Kidney epithelial cell (primary cell): ENCODE data around the gene MT1F. TPM values are rescaled to one million over a fixed set of nuclear protein-coding genes. Genes with fewer than 3 reads are reported as not detected.

Source experiments
- DNase-seq: peaks from one replicate; pipeline ENCODE4 v3.0.0-alpha.2; 2010; ENCODE audit warnings: low read depth
- H3K27me3 ChIP-seq: 2 replicates; pipeline ENCODE4 v1.6.0; 2011; ENCODE audit warnings: low read length; ENCODE audit not compliant: control insufficient read depth, insufficient read depth
- H3K36me3 ChIP-seq: 2 replicates; pipeline ENCODE4 v1.5.1; 2011; ENCODE audit warnings: low read length; ENCODE audit not compliant: control insufficient read depth, insufficient read depth
- H3K4me3 ChIP-seq: 2 replicates; pipeline ENCODE4 v1.5.1; 2011; ENCODE audit warnings: low read depth, mild to moderate bottlenecking, control low read depth, low read length
- CTCF ChIP-seq: IDR thresholded peaks from 2 replicates; pipeline ENCODE4 v1.5.1; 2011; ENCODE audit warnings: mild to moderate bottlenecking, moderate library complexity, low read length, control low read depth, inconsistent platforms; ENCODE audit not compliant: insufficient read depth, poor library complexity, severe bottlenecking
- total RNA-seq: library from RNA; depleted of rRNA; stranded (reverse); fragments of >200 nt; gene quantifications from 2 replicates; pipeline ENCODE4 v1.2.3, GENCODE V29; 2015

MT1F gene
- total RNA-seq, 1 donor from 2014 or later, result 9.4 TPM

- Histone ChIP-seq H3K27me3 (peaks cover 49% of the 10 kb centered on the region), H3K4me3 (no peak overlapping the region), H3K36me3 (no peaks in the 10 kb centered on the region)
- TF ChIP-seq CTCF, result no peak
- no peak for DNase-seq
These were observed 24.2 kb upstream of the MT1F start for GRCh38 chr16:56633535-56633934.

GRCh38 chr16:56634715-56635440 lies 22.9 kb upstream of the MT1F start:
- no peak for TF ChIP-seq CTCF
- no peaks in the 10 kb centered on the region for H3K36me3 ChIP-seq
- DNase-seq, result no peak
- no peak overlapping the region for H3K4me3 ChIP-seq
- peaks cover 51% of the 10 kb centered on the region for H3K27me3 ChIP-seq

DNA sequence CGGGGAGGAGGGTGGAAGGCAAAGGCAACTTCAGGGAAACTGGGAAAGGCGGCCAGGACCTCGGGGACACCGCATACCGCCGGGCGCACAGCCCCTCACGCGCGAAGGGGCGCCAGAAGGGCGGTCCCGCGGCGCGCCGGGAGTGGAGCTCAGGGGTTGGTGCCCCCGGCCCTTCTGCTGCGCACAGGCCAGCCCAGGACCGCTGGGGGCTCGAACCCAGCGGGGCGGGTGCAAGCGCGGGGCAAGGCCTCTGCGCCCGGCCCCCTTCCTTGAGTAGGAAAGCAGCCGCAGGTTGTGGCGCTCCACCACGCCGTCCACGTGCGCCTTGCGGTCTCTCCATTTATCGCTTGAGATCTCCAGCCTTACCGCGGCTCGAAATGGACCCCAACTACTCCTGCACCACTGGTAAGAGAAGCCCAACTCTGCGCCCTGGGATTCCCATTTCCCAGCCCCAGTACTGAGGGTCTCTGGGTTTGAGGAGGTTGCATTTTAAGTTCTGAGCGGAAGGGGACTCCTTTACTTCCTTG lies 22.3 kb upstream of the MT1F start:
- Histone ChIP-seq H3K27me3 (peaks cover 51% of the 10 kb centered on the region), H3K4me3 (no peak overlapping the region), H3K36me3 (no peaks in the 10 kb centered on the region)
- TF ChIP-seq CTCF, result no peak
- DNase-seq, result no peak

GRCh38 chr16:56636616-56637413 lies 20.9 kb upstream of the MT1F start:
- TF ChIP-seq CTCF, result no peak
- peaks cover 51% of the 10 kb centered on the region for H3K27me3 ChIP-seq
- no peak for DNase-seq

GRCh38 chr16:56637814-56638750 lies 19.7 kb upstream of the MT1F start, which contains the start of gene MT1A:
MT1A (plus strand) TSS chr16:56638666; CDS start chr16:56638739, 73 bp downstream.
- DNase-seq, result no peak
- Histone ChIP-seq H3K27me3 (peaks cover 40% of the 10 kb centered on the region), H3K4me3 (peak within 1 kb of the TSS; percentile 41), H3K36me3 (no peaks in the 10 kb centered on the region)
- no peak for TF ChIP-seq CTCF

More at GRCh38 chr16:56636616-56637413, 20.9 kb upstream of the MT1F start:
- no peaks in the 10 kb centered on the region for H3K36me3 ChIP-seq
- no peak overlapping the region for H3K4me3 ChIP-seq
